Liver (tissue), 3 donors: ENCODE data around the gene CLTRN.

Experiments used
- ATF3 ChIP-seq: IDR thresholded peaks from 2 replicates; pipeline ENCODE4 v1.6.1; 2016; ENCODE audit warnings: antibody characterized with exemption
- CTCF ChIP-seq: fragments of 150-350 bp; IDR thresholded peaks from 2 replicates; pipeline ENCODE4 v1.5.1; 2017; ENCODE audit warnings: improper control_type of control experiment, low read depth, low read length; ENCODE audit not compliant: missing input control
- GABPA ChIP-seq, 2 donors: IDR thresholded peaks in 1 of 2; conservative IDR thresholded peaks in 1 of 2; 2 replicates each; pipeline ENCODE4 v1.6.1; 2016; ENCODE audit warnings: antibody characterized with exemption in 2 of 2, mild to moderate bottlenecking in 1 of 2, moderate library complexity in 1 of 2
- JUND ChIP-seq, 2 donors: IDR thresholded peaks; 2 replicates each; pipeline ENCODE4 v1.6.1; 2016; ENCODE audit warnings: antibody characterized with exemption in 2 of 2
- MAX ChIP-seq: IDR thresholded peaks from 2 replicates; pipeline ENCODE4 v1.6.1; 2016; ENCODE audit warnings: antibody characterized with exemption
- REST ChIP-seq: IDR thresholded peaks from 2 replicates; pipeline ENCODE4 v1.6.1; 2016; ENCODE audit warnings: antibody characterized with exemption, mild to moderate bottlenecking
- RXRA ChIP-seq, 2 donors: IDR thresholded peaks; 2 replicates each; pipeline ENCODE4 v1.6.1; 2017 to 2018; ENCODE audit warnings: antibody characterized with exemption in 2 of 2, mild to moderate bottlenecking in 1 of 2
- TAF1 ChIP-seq: conservative IDR thresholded peaks from 2 replicates; pipeline ENCODE4 v1.6.1; 2016; ENCODE audit warnings: antibody characterized with exemption, mild to moderate bottlenecking
- YY1 ChIP-seq: IDR thresholded peaks from 2 replicates; pipeline ENCODE4 v1.6.1; 2016; ENCODE audit warnings: antibody characterized with exemption, mild to moderate bottlenecking
- donor health status: healthy.
- donor health status: healthy.

- TF ChIP-seq CTCF (no peak), ATF3 (no peak), RXRA (IDR thresholded peaks at IDR 0.05) (no peak), MAX (no peak), YY1 (no peak), TAF1 (no peak), JUND (IDR thresholded peaks at IDR 0.05) (no peak), REST (no peak), GABPA (IDR thresholded peaks at IDR 0.05 in 1 of 2, conservative IDR thresholded peaks at IDR 0.05 in 1 of 2) (no peak)
These were observed 41.6 kb downstream of the CLTRN start for GRCh38 chrX:15623054-15623453.
